ENCODE measurements around the gene NCMAP. TPM values are rescaled to one million over a fixed set of nuclear protein-coding genes. Genes with fewer than 3 reads are reported as not detected.
"Not testable (repeated sequence)": the region's sequence is repeated elsewhere in the genome, so short reads cannot be mapped to it uniquely, and the experiment has no call there.

Gene NCMAP
- total and polyA plus RNA-seq, 2 donors (not counting 1 experiment from before 2014, with no cell fraction given), result not detected

DNA sequence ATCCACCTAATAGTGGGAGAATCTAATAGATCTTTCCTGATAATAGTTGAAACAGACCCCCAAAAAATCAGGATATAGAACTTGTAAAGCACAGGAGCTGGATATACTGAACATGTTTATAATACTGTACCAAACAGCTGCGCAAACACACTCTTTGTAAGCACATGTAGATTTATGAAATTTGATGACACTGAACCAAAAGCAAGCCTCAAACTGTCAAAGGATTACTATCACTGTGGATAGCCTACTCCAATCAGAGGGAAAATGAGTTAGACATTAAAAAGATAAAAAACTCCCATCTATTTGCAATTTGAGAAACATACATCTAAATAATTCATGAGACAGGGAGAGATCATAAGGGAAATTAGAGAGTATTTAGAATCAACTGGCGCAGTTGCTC lies 27.1 kb upstream of the NCMAP start:
- Histone ChIP-seq H3K27me3 (ENCODE audit: control insufficient read depth, insufficient read depth, low read length) (no peaks in the 10 kb centered on the region), H4K20me1 (ENCODE audit: control insufficient read depth, extremely low read depth, insufficient read depth, low read length) (no peaks in the 10 kb centered on the region), H3K4me2 (ENCODE audit: extremely low read depth, insufficient read depth, low read length) (no peak overlapping the region), H2AFZ (ENCODE audit: low read length) (no peak overlapping the region), H3K4me1 (ENCODE audit: control insufficient read depth, extremely low read depth, insufficient read depth, low read length) (no peaks in the 10 kb centered on the region), H3K9me3 (ENCODE audit: control insufficient read depth, insufficient read depth, low read depth, low read length) (no peaks in the 10 kb centered on the region), H3K9ac (ENCODE audit: insufficient read depth, low read length) (no peak overlapping the region), H3K27ac (ENCODE audit: insufficient read depth, low read length) (no peak overlapping the region), H3K4me3 (replicated peaks in 1 of 4; ENCODE audit: control extremely low read depth in 1 of 4, insufficient read depth in 1 of 4, low read depth in 3 of 4, low read length in 4 of 4) (no peak overlapping the region), H3K79me2 (ENCODE audit: control insufficient read depth, insufficient read depth, low read length) (no peaks in the 10 kb centered on the region), H3K36me3 (ENCODE audit: control insufficient read depth, insufficient read depth, low read length) (no peaks in the 10 kb centered on the region)
- no peak for DNase-seq (ENCODE audit: low read depth in 2 of 2)
- TF ChIP-seq CTCF (conservative IDR thresholded peaks at IDR 0.05 in 1 of 2, IDR thresholded peaks at IDR 0.05 in 1 of 2; ENCODE audit: low read depth in 1 of 2, low read length in 2 of 2) (no peak), EZH2 (IDR thresholded peaks at IDR 0.05; ENCODE audit: low read length, missing control alignments) (no peak)

DNA sequence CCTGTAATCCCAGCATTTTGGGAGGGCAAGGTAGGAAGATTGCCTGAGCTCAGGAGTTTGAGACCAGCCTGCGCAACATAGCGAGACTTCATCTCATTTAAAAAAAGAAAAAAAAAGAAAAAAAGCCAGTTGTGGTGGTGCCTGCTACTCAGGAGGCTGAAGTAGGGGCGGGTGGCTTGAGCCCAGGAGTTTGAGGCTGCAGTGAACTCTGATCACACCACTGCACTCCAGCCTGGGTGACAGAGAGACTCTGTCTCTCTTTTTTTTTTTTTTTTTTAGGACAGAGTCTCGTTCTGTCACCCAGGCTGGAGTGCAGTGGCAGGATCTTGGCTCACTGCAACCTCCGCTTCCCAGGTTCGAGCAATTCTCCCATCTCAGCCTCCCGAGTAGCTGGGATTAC lies 26.6 kb upstream of the NCMAP start:
- DNase-seq (ENCODE audit: low read depth in 2 of 2); H3K79me2 ChIP-seq (ENCODE audit: control insufficient read depth, insufficient read depth, low read length); H3K9me3 ChIP-seq (ENCODE audit: control insufficient read depth, insufficient read depth, low read depth, low read length): not testable (repeated sequence)

GRCh38 chr1:24535021-24535424 lies 20.9 kb upstream of the NCMAP start:
- no peak overlapping the region for H3K4me2 ChIP-seq (ENCODE audit: extremely low read depth, insufficient read depth, low read length)
- H2AFZ ChIP-seq (ENCODE audit: low read length), result no peak overlapping the region

More for the DNA sequence above, 26.6 kb upstream of the NCMAP start:
- H3K4me3 ChIP-seq (replicated peaks in 1 of 4; ENCODE audit: control extremely low read depth in 1 of 4, insufficient read depth in 1 of 4, low read depth in 3 of 4, low read length in 4 of 4); H3K4me1 ChIP-seq (ENCODE audit: control insufficient read depth, extremely low read depth, insufficient read depth, low read length); H3K4me2 ChIP-seq (ENCODE audit: extremely low read depth, insufficient read depth, low read length); H3K27me3 ChIP-seq (ENCODE audit: control insufficient read depth, insufficient read depth, low read length); H3K27ac ChIP-seq (ENCODE audit: insufficient read depth, low read length); H3K9ac ChIP-seq (ENCODE audit: insufficient read depth, low read length); H4K20me1 ChIP-seq (ENCODE audit: control insufficient read depth, extremely low read depth, insufficient read depth, low read length); H2AFZ ChIP-seq (ENCODE audit: low read length); H3K36me3 ChIP-seq (ENCODE audit: control insufficient read depth, insufficient read depth, low read length): not testable (repeated sequence)

More at GRCh38 chr1:24535021-24535424, 20.9 kb upstream of the NCMAP start:
- H4K20me1 ChIP-seq (ENCODE audit: control insufficient read depth, extremely low read depth, insufficient read depth, low read length), result no peaks in the 10 kb centered on the region
- H3K36me3 ChIP-seq (ENCODE audit: control insufficient read depth, insufficient read depth, low read length), result peaks cover 2% of the 10 kb centered on the region
- H3K27me3 ChIP-seq (ENCODE audit: control insufficient read depth, insufficient read depth, low read length), result no peaks in the 10 kb centered on the region
- H3K79me2 ChIP-seq (ENCODE audit: control insufficient read depth, insufficient read depth, low read length), result no peaks in the 10 kb centered on the region
- no peak overlapping the region for H3K4me3 ChIP-seq (replicated peaks in 1 of 4; ENCODE audit: control extremely low read depth in 1 of 4, insufficient read depth in 1 of 4, low read depth in 3 of 4, low read length in 4 of 4)
- H3K9me3 ChIP-seq (ENCODE audit: control insufficient read depth, insufficient read depth, low read depth, low read length), result no peaks in the 10 kb centered on the region
- TF ChIP-seq EZH2 (IDR thresholded peaks at IDR 0.05; ENCODE audit: low read length, missing control alignments) (no peak), CTCF (conservative IDR thresholded peaks at IDR 0.05 in 1 of 2, IDR thresholded peaks at IDR 0.05 in 1 of 2; ENCODE audit: low read depth in 1 of 2, low read length in 2 of 2) (no peak)
- H3K4me1 ChIP-seq (ENCODE audit: control insufficient read depth, extremely low read depth, insufficient read depth, low read length), result no peaks in the 10 kb centered on the region
- no peak overlapping the region for H3K9ac ChIP-seq (ENCODE audit: insufficient read depth, low read length)
- no peak for DNase-seq (ENCODE audit: low read depth in 2 of 2)
- H3K27ac ChIP-seq (ENCODE audit: insufficient read depth, low read length), result no peak overlapping the region

Data from fibroblast of lung (primary cell).